ENCODE data around the gene GPR183.

GPR183 gene

DNA sequence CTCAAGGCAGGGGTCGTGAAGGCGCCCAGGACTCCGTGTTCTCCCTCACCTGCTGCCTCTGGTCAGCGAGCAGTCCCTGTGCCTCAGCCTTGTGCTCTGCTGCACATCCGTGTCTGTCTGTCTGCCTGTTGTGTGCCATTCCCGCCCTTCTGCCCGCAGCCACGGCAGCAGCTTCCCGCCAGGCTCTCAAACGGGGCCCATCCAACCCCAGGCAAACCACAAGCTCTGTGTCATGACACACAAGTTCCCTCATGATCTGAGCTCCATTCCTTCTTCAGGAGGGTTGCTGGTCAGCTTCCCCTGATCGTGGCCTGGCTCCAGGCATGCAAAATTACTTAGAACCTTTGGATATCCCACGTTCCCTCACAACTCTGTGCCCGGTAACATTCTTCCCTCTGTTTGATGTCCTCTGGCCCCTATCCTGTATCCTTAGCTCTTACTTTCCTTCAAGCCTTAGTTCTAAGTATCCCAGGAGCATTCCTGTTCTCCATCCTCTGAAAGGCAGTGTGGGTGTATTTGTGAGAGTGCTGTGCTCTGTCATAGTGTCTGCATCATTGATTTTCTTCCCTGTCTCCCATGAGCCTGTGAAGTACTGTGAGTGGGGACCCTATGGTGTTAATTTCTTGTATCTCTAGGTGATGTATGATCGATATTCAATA, 3.2 kb downstream of the GPR183 start:
- H3K4me3 ChIP-seq (ENCODE audit: low read depth, low read length): no peak overlapping the region
- no peak for DNase-seq (ENCODE audit: low read depth)
- TF ChIP-seq, protein P1, sequence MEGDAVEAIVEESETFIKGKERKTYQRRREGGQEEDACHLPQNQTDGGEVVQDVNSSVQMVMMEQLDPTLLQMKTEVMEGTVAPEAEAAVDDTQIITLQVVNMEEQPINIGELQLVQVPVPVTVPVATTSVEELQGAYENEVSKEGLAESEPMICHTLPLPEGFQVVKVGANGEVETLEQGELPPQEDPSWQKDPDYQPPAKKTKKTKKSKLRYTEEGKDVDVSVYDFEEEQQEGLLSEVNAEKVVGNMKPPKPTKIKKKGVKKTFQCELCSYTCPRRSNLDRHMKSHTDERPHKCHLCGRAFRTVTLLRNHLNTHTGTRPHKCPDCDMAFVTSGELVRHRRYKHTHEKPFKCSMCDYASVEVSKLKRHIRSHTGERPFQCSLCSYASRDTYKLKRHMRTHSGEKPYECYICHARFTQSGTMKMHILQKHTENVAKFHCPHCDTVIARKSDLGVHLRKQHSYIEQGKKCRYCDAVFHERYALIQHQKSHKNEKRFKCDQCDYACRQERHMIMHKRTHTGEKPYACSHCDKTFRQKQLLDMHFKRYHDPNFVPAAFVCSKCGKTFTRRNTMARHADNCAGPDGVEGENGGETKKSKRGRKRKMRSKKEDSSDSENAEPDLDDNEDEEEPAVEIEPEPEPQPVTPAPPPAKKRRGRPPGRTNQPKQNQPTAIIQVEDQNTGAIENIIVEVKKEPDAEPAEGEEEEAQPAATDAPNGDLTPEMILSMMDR (IDR thresholded peaks at IDR 0.05; ENCODE audit: low read depth, low read length, missing control alignments): no peak
- in situ Hi-C loops (cut with HindIII; ENCODE audit: low sequenced_read_pairs): no loop called here

DNA sequence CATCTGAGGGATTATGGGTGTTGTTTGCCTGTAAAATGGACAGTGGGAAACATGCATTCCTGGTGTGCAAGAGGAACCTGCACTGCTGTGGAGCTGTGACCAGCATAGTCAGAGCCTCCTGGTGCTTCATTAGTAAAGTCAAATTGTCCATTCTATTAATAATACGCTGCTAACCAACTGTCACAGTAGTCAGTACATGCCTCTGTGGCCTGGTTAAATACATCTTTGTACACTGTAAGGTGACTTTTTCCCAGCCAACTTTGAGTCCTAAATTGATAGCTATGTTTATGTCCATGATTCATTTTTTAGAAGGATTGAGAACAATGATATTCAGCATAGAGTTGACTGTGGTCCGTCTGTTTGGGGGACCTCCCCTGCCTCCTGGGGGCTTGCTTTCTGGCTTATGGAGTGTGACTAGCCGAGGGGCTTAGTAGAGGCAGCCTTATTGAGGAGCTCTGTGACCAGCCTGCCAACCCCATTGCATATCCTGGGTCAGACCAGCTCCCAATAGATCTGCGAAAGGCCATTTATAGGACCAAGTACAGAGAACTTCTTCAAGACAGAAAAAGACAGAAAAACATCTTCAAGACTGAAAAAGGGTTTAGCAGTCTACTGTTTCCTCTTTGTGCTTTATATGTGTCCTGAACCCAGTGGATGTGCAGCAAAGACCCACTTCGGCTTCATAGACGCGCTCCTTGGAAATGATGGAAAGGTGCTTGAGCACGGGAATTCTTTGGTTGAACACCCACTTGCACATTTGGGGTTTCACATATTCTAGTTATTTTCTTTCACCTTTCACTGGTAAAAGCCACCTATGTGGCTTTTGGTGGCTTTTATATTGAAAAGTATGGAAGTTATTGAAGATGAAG, 4.3 kb downstream of the GPR183 start:
- no peak for DNase-seq (ENCODE audit: low read depth)
- in situ Hi-C loops (cut with HindIII; ENCODE audit: low sequenced_read_pairs): no loop called here
- TF ChIP-seq, protein P1 (IDR thresholded peaks at IDR 0.05; ENCODE audit: low read depth, low read length, missing control alignments): no peak
- H3K4me3 ChIP-seq (ENCODE audit: low read depth, low read length): no peak overlapping the region

DNA sequence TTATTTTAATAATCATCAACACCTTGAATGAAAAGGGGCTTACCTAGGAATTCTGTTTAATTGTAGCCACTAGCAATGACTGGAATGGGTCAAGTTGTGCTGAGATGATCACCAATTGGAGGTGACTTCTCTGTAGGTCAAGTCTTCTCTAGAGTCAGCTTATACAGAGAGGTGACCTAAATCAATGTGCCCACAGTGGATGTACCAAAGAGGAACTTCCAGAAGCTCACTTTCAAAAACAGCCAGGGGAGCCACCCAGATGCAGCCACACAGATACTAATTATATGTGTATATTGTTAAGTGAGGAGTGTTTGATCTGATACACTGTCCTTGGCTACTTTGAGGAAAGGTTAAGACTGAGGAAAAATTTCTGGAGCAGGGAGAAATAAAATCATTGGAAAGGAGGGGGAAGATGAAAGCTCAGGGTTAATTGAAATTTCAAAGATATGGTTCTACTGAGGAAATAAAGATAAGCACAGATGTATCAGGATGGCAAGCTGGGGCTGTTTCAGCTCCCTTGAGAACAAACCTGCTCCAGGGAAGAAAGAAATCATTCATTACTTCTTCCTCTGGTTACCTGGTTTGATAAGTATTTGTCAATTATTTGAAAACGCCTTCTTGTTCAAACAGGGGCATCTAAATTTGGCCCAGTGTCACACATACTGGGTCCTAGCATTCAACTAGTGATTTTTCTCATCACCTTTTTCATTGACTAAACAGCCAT, 5.1 kb downstream of the GPR183 start:
- TF ChIP-seq, protein P1 (IDR thresholded peaks at IDR 0.05; ENCODE audit: low read depth, low read length, missing control alignments): no peak
- in situ Hi-C loops (cut with HindIII; ENCODE audit: low sequenced_read_pairs): no loop called here
- no peak for DNase-seq (ENCODE audit: low read depth)
- H3K4me3 ChIP-seq (ENCODE audit: low read depth, low read length): no peak overlapping the region

DNA sequence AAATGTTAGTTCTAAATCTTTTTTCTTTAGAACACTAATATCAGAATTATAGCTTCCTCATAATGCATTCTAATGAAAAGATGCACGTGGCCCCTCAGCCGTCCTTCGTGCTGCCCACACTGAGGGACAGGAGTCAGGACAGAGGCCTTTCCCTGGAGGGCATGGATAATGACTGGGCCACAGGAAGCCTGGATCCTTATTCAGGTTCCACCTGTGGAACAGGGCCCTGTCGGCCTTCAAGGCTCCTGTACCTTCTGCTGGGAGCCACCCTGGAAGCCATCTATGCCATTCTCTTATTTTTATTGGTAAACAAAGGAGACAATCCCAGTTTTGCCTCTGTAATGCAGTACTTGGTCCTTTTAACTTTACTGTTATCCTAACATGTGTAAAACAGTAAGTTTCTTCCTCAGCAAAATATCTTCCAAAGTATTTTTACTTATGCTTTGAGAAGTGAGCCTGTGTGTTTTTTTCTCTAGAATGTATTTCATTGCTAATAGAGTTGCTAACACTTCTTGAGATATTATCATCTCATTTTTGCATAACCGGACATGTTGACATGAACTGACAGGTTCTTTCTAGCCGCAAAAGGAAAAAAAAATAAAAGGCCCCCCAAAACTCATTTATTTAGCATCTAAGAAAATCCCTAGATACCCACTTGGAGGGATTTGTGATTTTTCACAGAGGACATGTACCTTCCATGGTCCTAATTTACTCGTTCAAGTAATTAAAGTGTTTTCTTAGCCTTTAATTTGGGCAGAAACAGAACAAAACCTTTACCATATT, 6.0 kb downstream of the GPR183 start:
- DNase-seq (ENCODE audit: low read depth): no peak
- TF ChIP-seq, protein P1 (IDR thresholded peaks at IDR 0.05; ENCODE audit: low read depth, low read length, missing control alignments): no peak
- no peak overlapping the region for H3K4me3 ChIP-seq (ENCODE audit: low read depth, low read length)
- in situ Hi-C loops (cut with HindIII; ENCODE audit: low sequenced_read_pairs): no loop called here

DNA sequence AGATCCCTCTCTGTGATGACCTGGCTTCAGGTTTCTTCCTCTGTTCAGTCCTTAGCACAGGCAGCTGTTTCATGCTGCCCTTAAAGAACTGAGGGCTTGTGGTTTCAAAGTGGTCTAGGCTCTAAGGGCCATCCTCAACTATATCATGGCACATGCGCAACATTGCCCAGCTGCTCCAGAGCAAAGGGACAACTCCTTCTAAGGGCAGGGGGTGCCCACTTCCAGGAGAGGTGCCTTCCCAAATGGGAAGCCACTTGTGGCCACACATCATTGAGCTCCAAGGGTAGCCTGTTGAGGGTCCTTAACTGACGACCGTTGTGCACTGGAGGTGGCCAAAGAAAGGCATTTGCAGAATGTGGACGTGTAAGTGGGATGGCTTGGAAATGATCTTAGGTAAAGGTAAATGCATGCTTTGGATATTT, 7.3 kb downstream of the GPR183 start:
- no peak overlapping the region for H3K4me3 ChIP-seq (ENCODE audit: low read depth, low read length)
- TF ChIP-seq, protein P1 (IDR thresholded peaks at IDR 0.05; ENCODE audit: low read depth, low read length, missing control alignments): no peak
- no peak for DNase-seq (ENCODE audit: low read depth)
- in situ Hi-C loops (cut with HindIII; ENCODE audit: low sequenced_read_pairs): no loop called here
